RPMI7951 (cell line): Measurements from ENCODE around the gene GSTM2. TPM values are rescaled to one million over a fixed set of nuclear protein-coding genes. Genes with fewer than 3 reads are reported as not detected.
"Not testable (repeated sequence)": the region's sequence is repeated elsewhere in the genome, so short reads cannot be mapped to it uniquely, and the experiment has no call there.

Experiments
- DNase-seq: peaks from one replicate; pipeline ENCODE4 v3.0.0-alpha.2; 2012; ENCODE audit warnings: low read depth
- total RNA-seq: library from RNA; depleted of rRNA; stranded (reverse); fragments of >200 nt; shearing (Covaris generic); gene quantifications from 2 replicates; pipeline ENCODE4 v1.2.3, GENCODE V29; 2014

GSTM2 gene
- total RNA-seq, 1 experiment from 2014 or later = 17.5 TPM

DNA sequence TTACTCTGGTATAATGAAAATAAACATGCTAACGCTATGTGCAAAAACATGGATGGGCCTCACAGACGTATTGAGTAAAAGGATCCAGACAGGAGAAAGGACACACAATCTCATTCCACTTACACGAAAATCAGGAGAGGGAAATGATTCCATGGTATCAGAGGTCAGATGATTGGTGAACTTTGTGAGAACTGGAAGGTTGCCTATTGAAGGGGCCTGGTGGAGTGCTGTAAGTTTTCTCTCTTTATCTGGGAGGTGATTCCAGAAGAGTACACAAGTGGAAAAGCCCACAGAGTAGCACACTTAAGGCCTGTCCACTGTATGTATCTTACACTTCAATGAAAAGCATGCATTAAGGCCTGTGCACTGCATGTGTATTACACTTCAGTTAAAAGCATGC lies 9.6 kb downstream of the GSTM2 start:
- no peak for DNase-seq

- DNase-seq = not testable (repeated sequence)
These were observed 10.8 kb downstream of the GSTM2 start for GRCh38 chr1:109678637-109679036.

DNA sequence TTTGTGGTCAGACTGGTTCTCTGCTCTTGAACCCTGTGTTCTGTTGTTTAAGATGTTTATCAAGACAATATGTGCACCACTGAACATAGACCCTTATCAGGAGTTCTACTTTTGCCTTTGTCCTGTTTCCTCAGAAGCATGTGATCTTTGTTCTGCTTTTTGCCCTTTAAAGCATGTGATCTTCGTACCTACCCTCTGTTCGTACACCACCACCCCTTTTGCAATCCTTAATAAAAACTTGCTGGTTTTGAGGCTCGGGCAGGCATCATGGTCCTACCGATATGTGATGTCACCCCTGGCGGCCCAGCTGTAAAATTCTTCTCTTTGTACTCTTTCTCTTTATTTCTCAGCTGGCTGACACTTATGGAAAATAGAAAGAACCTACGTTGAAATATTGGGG lies 16.9 kb downstream of the GSTM2 start:
- DNase-seq = not testable (repeated sequence)

GRCh38 chr1:109685399-109685798 lies 17.5 kb downstream of the GSTM2 start:
- not testable (repeated sequence) for DNase-seq

DNA sequence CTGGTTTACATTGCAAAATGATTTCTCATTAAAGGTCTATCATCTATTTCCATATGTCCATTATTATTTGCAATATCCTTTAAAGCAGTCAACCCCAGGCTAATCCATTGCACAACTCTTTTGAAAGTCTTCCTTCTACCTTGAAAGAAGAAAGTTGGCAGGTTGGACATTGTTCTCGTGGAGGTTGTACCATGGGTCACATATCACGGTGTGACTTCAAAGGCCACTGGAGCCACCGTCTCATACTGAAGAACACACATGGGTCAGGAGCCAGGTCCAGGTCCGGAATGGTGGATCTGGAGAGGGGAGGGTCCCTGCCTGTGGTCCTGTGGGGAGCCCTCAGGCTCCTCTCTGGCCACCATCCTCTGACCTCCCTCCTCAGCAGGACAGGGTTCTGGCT lies 18.0 kb downstream of the GSTM2 start:
- DNase-seq = not testable (repeated sequence)

DNA sequence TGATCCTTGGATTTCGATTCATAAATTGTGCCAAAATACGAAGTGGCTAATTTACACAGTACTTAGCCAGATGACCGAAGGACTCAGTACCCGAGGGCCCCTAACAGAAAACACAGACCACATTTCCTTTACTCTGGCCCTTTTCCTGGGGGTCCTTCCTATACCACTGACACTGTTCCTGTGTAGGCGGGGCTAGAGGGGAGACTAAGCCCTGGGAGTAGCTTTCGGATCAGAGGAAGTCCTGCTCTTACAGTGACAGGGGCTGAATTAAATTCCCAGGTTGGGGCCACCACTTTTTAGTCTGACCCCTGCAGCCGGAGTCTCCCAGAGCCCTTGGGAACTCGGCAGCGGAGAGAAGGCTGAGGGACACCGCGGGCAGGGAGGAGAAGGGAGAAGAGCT lies 19.3 kb downstream of the GSTM2 start:
- DNase-seq = not testable (repeated sequence)

DNA sequence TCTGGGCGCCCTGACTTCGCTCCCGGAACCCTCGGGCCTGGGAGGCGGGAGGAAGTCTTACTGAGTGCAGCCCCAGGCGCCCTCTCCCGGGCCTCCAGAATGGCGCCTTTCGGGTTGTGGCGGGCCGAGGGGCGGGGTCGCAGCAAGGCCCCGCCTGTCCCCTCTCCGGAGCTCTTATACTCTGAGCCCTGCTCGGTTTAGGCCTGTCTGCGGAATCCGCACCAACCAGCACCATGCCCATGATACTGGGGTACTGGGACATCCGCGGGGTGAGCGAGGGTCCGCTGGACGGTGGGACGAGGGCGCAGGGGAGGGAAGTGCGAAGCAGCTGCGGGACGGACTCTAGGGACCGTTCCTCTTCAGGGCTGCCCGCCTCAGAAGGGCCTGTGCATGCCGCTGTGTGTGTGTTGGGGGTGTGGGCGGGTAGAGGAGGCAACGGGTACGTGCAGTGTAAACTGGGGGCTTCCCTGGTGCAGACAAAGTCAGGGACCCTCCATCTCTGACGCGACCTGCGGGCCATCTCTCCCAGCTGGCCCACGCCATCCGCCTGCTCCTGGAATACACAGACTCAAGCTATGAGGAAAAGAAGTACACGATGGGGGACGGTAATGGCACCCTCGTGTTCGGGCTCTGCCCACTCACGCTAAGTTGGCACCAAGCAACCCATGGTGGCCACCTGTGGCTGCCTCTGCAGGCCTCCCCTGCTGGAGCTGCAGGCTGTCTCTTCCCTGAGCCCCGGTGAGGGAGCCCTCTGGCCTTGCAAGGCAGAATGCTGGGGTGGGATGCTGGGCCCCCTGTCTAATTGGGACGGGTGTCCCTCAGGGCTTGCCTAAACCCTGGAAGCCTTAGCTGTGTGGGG lies 20.0 kb downstream of the GSTM2 start, which contains the start of gene GSTM1:
Gene GSTM1, plus strand, starts transcription at position 177 of the 859 bp plus-strand sequence. Its CDS starts 57 bp downstream, at position 234.
- no peak for DNase-seq

DNA sequence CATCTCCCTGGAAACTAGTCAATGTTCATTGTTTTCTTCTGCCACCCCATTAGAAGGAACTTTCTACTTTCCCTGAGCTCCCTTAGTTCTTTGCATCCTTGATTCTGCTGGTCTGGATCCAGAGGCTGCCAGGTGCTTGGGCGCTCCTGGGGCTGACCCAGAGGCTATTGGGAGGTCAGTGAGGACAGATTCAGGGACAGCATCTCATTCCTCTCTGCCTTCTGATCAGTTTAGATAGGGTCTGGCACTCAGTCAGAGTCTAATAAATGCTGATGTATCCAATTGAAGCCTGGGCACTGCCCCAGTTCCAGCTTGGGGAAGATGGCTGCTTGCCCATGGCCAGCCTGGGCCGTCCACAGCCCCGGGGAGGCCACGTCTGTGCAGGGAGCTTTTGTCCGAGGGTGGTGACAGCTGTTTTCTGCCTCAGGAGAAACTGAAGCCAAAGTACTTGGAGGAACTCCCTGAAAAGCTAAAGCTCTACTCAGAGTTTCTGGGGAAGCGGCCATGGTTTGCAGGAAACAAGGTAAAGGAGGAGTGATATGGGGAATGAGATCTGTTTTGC lies 22.1 kb downstream of the GSTM2 start:
- no peak for DNase-seq

- DNase-seq = no peak
These were observed 23.9 kb downstream of the GSTM2 start for GRCh38 chr1:109691759-109692158.

GRCh38 chr1:109694400-109694799 lies 26.5 kb downstream of the GSTM2 start:
- DNase-seq = not testable (repeated sequence)

DNA sequence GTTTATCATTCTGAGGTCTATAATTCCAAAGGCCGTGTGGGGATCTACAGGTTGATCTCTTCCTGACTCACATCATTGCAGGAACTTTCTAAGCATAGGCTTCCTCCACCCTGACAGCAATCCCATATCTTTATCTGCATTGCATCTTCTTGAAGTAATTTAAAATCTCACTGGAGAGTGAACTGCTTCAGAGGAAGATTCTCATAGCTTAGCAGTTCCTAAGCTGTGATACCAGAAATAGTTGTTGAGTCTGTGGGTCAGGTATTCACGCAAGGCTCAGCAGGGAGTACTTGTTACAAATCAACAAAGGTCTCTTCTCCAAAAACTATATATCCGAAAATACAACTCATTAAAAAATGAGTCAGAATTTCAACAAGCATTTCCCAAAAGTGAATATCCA lies 27.3 kb downstream of the GSTM2 start:
- DNase-seq = not testable (repeated sequence)

DNA sequence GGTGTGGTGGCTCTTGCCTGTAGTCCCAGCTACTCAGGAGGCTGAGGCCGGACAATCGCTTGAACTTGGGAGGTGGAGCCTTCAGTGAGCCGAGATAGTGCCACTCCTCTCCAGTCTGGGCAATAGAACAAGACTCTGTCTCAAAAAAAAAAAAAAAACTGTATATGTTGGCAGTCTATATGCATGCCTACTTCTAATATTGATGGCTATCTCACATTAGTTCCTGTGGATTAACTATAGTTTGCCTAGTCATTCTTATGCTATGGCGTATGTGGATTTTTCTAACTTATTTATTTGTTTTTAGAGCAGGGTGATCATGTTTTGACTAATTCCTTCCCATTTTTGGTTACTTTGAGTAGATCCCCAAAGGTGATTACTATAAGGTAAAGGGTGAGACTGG lies 29.2 kb downstream of the GSTM2 start:
- no peak for DNase-seq

- DNase-seq = not testable (repeated sequence)
These were observed 30.0 kb downstream of the GSTM2 start for GRCh38 chr1:109697861-109698260.

GRCh38 chr1:109702940-109703339 lies 35.1 kb downstream of the GSTM2 start:
- DNase-seq = not testable (repeated sequence)

- DNase-seq = no peak
These were observed 36.3 kb downstream of the GSTM2 start for GRCh38 chr1:109704173-109704572.

- no peak for DNase-seq
These were observed 37.6 kb downstream of the GSTM2 start for GRCh38 chr1:109705411-109705810.

DNA sequence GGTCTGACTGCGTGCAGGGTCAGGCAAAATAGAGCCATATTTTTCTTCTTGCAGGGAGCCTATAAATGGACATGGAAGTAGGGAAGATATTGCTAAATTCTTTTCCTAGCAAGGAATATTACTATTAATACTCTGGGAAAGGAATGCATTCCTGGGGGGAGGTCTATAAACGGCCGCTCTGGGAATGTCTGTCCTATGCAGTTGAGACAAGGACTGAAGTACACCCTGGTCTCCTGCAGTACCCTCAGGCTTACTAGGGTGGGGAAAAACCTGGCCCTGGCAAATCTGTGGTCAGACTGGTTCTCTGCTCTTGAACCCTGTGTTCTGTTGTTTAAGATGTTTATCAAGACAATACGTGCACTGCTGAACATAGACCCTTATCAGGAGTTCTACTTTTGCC lies 41.1 kb downstream of the GSTM2 start:
- not testable (repeated sequence) for DNase-seq

DNA sequence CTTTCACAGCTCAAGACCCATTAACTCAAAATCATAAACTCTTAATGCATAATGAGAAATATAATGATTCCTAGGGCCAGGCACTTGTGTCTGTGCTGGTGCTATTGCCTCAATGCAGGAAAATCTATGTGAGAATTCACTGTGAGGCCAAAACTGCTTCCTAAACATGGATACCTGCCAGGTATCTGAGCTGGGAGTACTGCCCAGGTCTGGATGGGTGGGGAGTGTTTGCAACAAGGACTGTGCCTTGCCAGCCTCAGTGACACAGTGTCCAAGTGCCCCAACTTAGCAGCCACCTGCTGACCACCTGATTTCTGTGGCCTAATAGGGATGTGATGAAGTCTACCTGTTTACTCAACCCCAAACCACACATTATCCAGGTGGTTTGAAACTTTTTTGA lies 42.0 kb downstream of the GSTM2 start:
- DNase-seq = not testable (repeated sequence)

- not testable (repeated sequence) for DNase-seq
These were observed 43.9 kb downstream of the GSTM2 start, which contains the start of gene GSTM5 for GRCh38 chr1:109711593-109712320. Gene GSTM5 (plus strand): TSS chr1:109712251. CDS start chr1:109712313, 62 bp downstream.

DNA sequence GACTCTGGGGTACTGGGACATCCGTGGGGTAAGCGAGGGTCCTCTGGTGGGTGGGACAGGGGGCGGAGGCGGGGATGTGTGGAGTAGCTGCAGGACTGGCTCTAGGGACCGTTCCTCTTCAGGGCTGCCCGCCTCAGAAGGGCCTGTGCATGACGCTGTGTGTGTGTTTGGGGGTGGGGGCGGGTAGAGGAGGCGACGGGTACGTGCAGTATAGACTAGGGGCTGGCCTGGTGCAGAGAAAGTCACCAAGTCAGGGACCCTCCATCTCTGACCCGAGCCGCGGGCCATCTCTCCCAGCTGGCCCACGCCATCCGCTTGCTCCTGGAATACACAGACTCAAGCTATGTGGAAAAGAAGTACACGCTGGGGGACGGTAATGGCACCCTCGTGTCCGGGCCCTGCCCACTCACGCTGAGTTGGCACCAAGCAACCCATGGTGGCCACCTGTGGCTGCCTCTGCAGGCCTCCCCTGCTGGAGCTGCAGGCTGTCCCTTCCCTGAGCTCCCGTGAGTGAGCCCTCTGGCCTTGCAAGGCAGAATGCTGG lies 44.5 kb downstream of the GSTM2 start:
- no peak for DNase-seq

DNA sequence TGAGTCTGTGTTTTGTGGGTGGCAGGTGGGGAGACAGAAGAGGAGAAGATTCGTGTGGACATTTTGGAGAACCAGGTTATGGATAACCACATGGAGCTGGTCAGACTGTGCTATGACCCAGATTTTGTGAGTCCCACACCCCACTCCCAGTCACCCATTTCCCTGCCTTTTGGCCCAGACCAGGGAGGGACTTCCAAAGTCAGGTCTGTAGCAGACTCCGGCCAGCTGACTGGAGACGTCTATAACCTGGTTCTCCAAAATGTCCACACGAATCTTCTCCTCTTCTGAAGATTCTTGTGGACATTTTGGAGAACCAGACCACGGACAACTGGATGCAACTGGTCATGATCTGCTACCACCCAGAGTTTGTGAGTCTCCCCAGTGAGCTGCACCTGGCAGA lies 45.8 kb downstream of the GSTM2 start:
- no peak for DNase-seq
